ENCODE data around the gene C1GALT1C1L. TPM values are rescaled to one million over a fixed set of nuclear protein-coding genes. Genes with fewer than 3 reads are reported as not detected.

C1GALT1C1L gene
- total RNA-seq, 4 donors from 2014 or later: 0.30 to 0.51 (median 0.36) TPM; not detected in 1

GRCh38 chr2:43715300-43716098, 39.3 kb upstream of the C1GALT1C1L start:
- DNase-seq (ENCODE audit: low spot score in 2 of 2): no peak
- H3K4me3 ChIP-seq (ENCODE audit: low read depth, poor library complexity, severe bottlenecking): no peak overlapping the region
- intact Hi-C loops (cut with DNase I; ENCODE audit: low total_unique reads): no loop called here
- TF ChIP-seq POLR2A (IDR thresholded peaks at IDR 0.05): no peak
- no peak for TF ChIP-seq CTCF (IDR thresholded peaks at IDR 0.05)
- 89 to 95% methylated on average over 4 of the region's 4 CpGs for WGBS, 2 donors

GRCh38 chr2:43714164-43714563, 37.9 kb upstream of the C1GALT1C1L start:
- intact Hi-C loops (cut with DNase I; ENCODE audit: low total_unique reads): no loop called here
- TF ChIP-seq CTCF (IDR thresholded peaks at IDR 0.05) (no peak), POLR2A (IDR thresholded peaks at IDR 0.05) (no peak)
- WGBS, 2 donors: 29 to 59% methylated on average over 2 of the region's 2 CpGs
- DNase-seq (ENCODE audit: low spot score in 2 of 2): no peak
- H3K4me3 ChIP-seq (ENCODE audit: low read depth, poor library complexity, severe bottlenecking): no peak overlapping the region

- no peak overlapping the region for H3K4me3 ChIP-seq (ENCODE audit: low read depth, poor library complexity, severe bottlenecking)
- no peak for DNase-seq (ENCODE audit: low spot score in 2 of 2)
- TF ChIP-seq POLR2A (IDR thresholded peaks at IDR 0.05) (no peak), CTCF (IDR thresholded peaks at IDR 0.05) (no peak)
- intact Hi-C loops (cut with DNase I; ENCODE audit: low total_unique reads): no loop called here
Observed at GRCh38 chr2:43710866-43711265, 34.6 kb upstream of the C1GALT1C1L start.

- no peak for DNase-seq (ENCODE audit: low spot score in 2 of 2)
- TF ChIP-seq POLR2A (IDR thresholded peaks at IDR 0.05) (no peak), CTCF (IDR thresholded peaks at IDR 0.05) (no peak)
- intact Hi-C loops (cut with DNase I; ENCODE audit: low total_unique reads): no loop called here
- H3K4me3 ChIP-seq (ENCODE audit: low read depth, poor library complexity, severe bottlenecking): no peak overlapping the region
Observed at GRCh38 chr2:43708891-43709290, 32.7 kb upstream of the C1GALT1C1L start.

- 93 to 95% methylated on average over 6 of the region's 6 CpGs for WGBS, 2 donors
- H3K4me3 ChIP-seq (ENCODE audit: low read depth, poor library complexity, severe bottlenecking): no peak overlapping the region
- TF ChIP-seq CTCF (IDR thresholded peaks at IDR 0.05): no peak
- TF ChIP-seq POLR2A (IDR thresholded peaks at IDR 0.05): no peak
- intact Hi-C loops (cut with DNase I; ENCODE audit: low total_unique reads): no loop called here
- DNase-seq (ENCODE audit: low spot score in 2 of 2): no peak
Observed at GRCh38 chr2:43708178-43708577, 31.9 kb upstream of the C1GALT1C1L start.
